Keratinocyte (primary cell): ENCODE results near the gene USB1. TPM values are rescaled to one million over a fixed set of nuclear protein-coding genes. Genes with fewer than 3 reads are reported as not detected.
A peak's percentile ranks its signal among the peaks of the same experiment; 100 is the strongest.

Source experiments
- DNase-seq: peaks from one replicate; pipeline ENCODE4 v3.0.0-alpha.2; 2011; ENCODE audit warnings: low read depth, missing footprints, low spot score
- FAIRE-seq: peaks from 2 replicates; lab custom pipeline; 2011; peaks lifted over from hg19 to GRCh38; lab: Jason Lieb, UNC
- H2AFZ ChIP-seq: 2 replicates; pipeline ENCODE4 v1.6.0; 2012; ENCODE audit warnings: low read length, control low read depth, inconsistent platforms; ENCODE audit not compliant: control insufficient read depth
- H3K27ac ChIP-seq: 2 replicates; pipeline ENCODE4 v1.5.1; 2011; ENCODE audit warnings: low read length; ENCODE audit not compliant: control insufficient read depth, insufficient read depth
- H3K27me3 ChIP-seq: 3 replicates; pipeline ENCODE4 v1.6.0; 2011; ENCODE audit warnings: low read length; ENCODE audit not compliant: control insufficient read depth, insufficient read depth; ENCODE audit errors: extremely low read depth
- H3K36me3 ChIP-seq, 2 experiments: 2 replicates in 1 of 2; 3 replicates in 1 of 2; pipeline ENCODE4 v1.5.1; 2011; ENCODE audit warnings: low read length in 2 of 2, mild to moderate bottlenecking in 1 of 2; ENCODE audit not compliant: control insufficient read depth in 2 of 2, insufficient read depth in 2 of 2; ENCODE audit errors: extremely low read depth in 1 of 2
- H3K4me1 ChIP-seq: 3 replicates; pipeline ENCODE4 v1.5.1; 2011; ENCODE audit warnings: low read length; ENCODE audit not compliant: control insufficient read depth, insufficient read depth; ENCODE audit errors: extremely low read depth
- H3K4me2 ChIP-seq: 3 replicates; pipeline ENCODE4 v1.6.0; 2011; ENCODE audit warnings: low read depth, low read length; ENCODE audit not compliant: control insufficient read depth, insufficient read depth; ENCODE audit errors: extremely low read depth
- H3K4me3 ChIP-seq, 3 experiments: fragments of 200-600 bp in 1 of 3; sonication (generic) in 1 of 3; 2 replicates in 2 of 3; 3 replicates in 1 of 3; pipeline ENCODE4 v1.5.1; 2011 to 2016; ENCODE audit warnings: low read length in 3 of 3, mild to moderate bottlenecking in 3 of 3, control low read depth in 2 of 3, inconsistent platforms in 1 of 3, low read depth in 1 of 3, mixed read lengths in 1 of 3, mixed run types in 1 of 3, moderate library complexity in 1 of 3; ENCODE audit not compliant: control insufficient read depth in 2 of 3, insufficient read depth in 2 of 3; ENCODE audit errors: extremely low read depth in 1 of 3
- H3K79me2 ChIP-seq: 2 replicates; pipeline ENCODE4 v1.6.0; 2012; ENCODE audit warnings: low read length; ENCODE audit not compliant: control insufficient read depth, insufficient read depth
- H3K9ac ChIP-seq: 3 replicates; pipeline ENCODE4 v1.6.0; 2011; ENCODE audit warnings: low read length; ENCODE audit not compliant: control insufficient read depth, insufficient read depth; ENCODE audit errors: extremely low read depth
- H3K9me1 ChIP-seq: 3 replicates; pipeline ENCODE4 v1.6.0; 2011; ENCODE audit warnings: low read length; ENCODE audit not compliant: control insufficient read depth, insufficient read depth; ENCODE audit errors: extremely low read depth
- H3K9me3 ChIP-seq: 2 replicates; pipeline ENCODE4 v1.5.1; 2012; ENCODE audit warnings: low read depth, low read length; ENCODE audit not compliant: control insufficient read depth
- H4K20me1 ChIP-seq: 3 replicates; pipeline ENCODE4 v1.6.0; 2011; ENCODE audit warnings: low read length; ENCODE audit not compliant: control insufficient read depth, insufficient read depth; ENCODE audit errors: extremely low read depth
- EZH2 ChIP-seq: IDR thresholded peaks from one replicate; pipeline ENCODE4 v1.6.1; 2012; ENCODE audit warnings: inconsistent platforms, mild to moderate bottlenecking, low read length, moderate library complexity
- dilution Hi-C: fragments of 300-500 bp; cut with MboI; formaldehyde crosslinking; loops from one replicate; pipeline ENCODE4 v1.7.0; 2020; ENCODE audit warnings: low sequenced_read_pairs; ENCODE audit not compliant: extremely low pct_ligation_motif_present
- polyA minus RNA-seq, 3 experiments: library from RNA; depleted of rRNA, polyadenylated mRNA; stranded (reverse); fragments of >200 nt; gene quantifications; 1 replicate in 1 of 3; 2 replicates in 1 of 3; 3 replicates in 1 of 3; pipeline ENCODE4 v1.2.3, GENCODE V29; 2011
- polyA plus RNA-seq, 5 experiments: library from polyadenylated mRNA; depleted of rRNA in 3 of 5; stranded (reverse) in 3 of 5; stranded (forward) in 1 of 5; unstranded in 1 of 5; fragments of >200 nt; gene quantifications; 1 replicate in 1 of 5; 2 replicates in 3 of 5; 3 replicates in 1 of 5; pipeline versions ENCODE4 v1.2.1 to v1.2.3, GENCODE V29; 2011 to 2012; ENCODE audit warnings: missing spikeins in 2 of 5, low read depth in 1 of 5, low replicate concordance in 1 of 5
- TF ChIP-seq, protein P1 (sequence below), 3 experiments: IDR thresholded peaks in 1 of 3; conservative IDR thresholded peaks in 1 of 3; optimal IDR thresholded peaks in 1 of 3; 2 replicates in 2 of 3; 3 replicates in 1 of 3; pipeline versions ENCODE3 to v1.5.1; 2011; ENCODE audit warnings: low read length in 3 of 3, mild to moderate bottlenecking in 3 of 3, moderate library complexity in 2 of 3, control low read depth in 1 of 3, inconsistent platforms in 1 of 3; ENCODE audit not compliant: insufficient read depth in 2 of 3; ENCODE audit errors: extremely low read depth in 1 of 3

Gene USB1, protein sequence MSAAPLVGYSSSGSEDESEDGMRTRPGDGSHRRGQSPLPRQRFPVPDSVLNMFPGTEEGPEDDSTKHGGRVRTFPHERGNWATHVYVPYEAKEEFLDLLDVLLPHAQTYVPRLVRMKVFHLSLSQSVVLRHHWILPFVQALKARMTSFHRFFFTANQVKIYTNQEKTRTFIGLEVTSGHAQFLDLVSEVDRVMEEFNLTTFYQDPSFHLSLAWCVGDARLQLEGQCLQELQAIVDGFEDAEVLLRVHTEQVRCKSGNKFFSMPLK
- polyA plus RNA-seq: 63.5 to 88.7 TPM (median 75.9 TPM) in 3 replicates
- 6.9 TPM for polyA plus RNA-seq (2011; ENCODE audit: low read depth)
- polyA plus RNA-seq (2011; cell fraction: cytosol; rRNA removed): 73.2 and 93.1 TPM in 2 replicates
- 79.9 and 94.3 TPM in 2 replicates for polyA plus RNA-seq (2011; cell fraction: nucleus; rRNA removed)
- 24.5 and 91.8 TPM in 2 replicates for polyA plus RNA-seq (2012; ENCODE audit: low replicate concordance)
- 91.3 to 211 TPM (median 91.5 TPM) in 3 replicates for polyA minus RNA-seq
- polyA minus RNA-seq (2011; cell fraction: cytosol; rRNA and poly(A)+ RNA removed): 151 TPM
- 32.8 and 36.8 TPM in 2 replicates for polyA minus RNA-seq (2011; cell fraction: nucleus; rRNA and poly(A)+ RNA removed)

DNA sequence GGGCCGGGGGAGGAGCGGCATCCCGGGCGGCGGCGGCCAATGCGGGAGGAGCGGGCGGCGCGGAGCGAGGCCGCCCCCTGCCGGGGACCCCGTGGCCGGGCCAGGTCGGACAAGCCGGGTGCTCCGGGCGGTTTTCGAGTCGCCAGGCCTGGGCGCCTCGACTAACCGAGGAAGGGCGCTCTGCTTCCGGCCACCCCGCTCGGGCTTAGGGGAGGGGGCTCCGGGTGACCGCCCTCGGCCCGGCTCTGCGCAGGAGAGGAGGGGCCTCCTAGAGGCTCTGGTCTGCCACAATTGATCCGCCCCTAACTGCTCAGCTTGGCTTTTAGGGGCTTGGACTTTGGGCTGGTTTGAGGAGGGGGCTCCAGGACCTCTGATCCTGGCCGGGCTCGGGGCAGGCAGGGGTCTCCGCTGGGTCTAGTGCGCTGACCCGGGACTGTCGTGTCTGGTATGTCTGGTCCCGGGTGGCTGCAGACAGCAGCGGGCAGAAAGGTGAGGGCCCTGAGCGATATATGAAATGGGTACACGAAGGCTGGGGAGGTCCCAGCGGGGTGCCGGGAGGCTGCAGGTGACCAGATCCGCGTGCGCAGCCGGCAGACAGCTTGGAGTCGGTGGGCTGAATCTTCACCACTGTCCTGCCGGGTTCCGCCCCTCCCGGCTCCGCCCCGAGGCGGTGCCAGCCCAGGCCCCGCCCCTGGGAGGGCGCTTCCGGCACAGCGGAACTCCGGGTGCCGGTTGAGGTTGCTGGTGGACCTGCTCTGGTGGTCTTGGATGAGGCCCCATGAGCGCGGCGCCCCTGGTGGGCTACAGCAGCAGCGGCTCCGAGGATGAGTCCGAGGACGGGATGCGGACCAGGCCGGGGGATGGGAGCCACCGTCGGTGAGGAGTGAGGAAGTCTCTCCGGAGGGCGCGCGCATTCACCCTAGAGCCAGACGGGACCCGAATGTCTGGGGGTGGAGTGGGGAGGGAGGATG lies at the start of gene USB1:
TSS of gene USB1 (plus strand) at position 702 of the 971 bp plus-strand sequence. CDS start at position 779, 77 bp downstream.
- TF ChIP-seq, protein P1, sequence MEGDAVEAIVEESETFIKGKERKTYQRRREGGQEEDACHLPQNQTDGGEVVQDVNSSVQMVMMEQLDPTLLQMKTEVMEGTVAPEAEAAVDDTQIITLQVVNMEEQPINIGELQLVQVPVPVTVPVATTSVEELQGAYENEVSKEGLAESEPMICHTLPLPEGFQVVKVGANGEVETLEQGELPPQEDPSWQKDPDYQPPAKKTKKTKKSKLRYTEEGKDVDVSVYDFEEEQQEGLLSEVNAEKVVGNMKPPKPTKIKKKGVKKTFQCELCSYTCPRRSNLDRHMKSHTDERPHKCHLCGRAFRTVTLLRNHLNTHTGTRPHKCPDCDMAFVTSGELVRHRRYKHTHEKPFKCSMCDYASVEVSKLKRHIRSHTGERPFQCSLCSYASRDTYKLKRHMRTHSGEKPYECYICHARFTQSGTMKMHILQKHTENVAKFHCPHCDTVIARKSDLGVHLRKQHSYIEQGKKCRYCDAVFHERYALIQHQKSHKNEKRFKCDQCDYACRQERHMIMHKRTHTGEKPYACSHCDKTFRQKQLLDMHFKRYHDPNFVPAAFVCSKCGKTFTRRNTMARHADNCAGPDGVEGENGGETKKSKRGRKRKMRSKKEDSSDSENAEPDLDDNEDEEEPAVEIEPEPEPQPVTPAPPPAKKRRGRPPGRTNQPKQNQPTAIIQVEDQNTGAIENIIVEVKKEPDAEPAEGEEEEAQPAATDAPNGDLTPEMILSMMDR (optimal IDR thresholded peaks at IDR 0.05 in 1 of 3, IDR thresholded peaks at IDR 0.05 in 1 of 3, conservative IDR thresholded peaks at IDR 0.05 in 1 of 3; ENCODE audit: extremely low read depth in 1 of 3, insufficient read depth in 2 of 3, low read length in 3 of 3): peak in 2 of 3 experiments; percentile 63 to 75
- no peak for TF ChIP-seq EZH2
- H3K9me1 ChIP-seq: no peaks in the 10 kb centered on the region
- peak within 1 kb of the TSS; percentile 76 for H3K9ac ChIP-seq
- H2AFZ ChIP-seq: peak within 1 kb of the TSS; percentile 90
- H3K27ac ChIP-seq: peak within 1 kb of the TSS; percentile 54
- peaks cover 17% of the 10 kb centered on the region for H3K79me2 ChIP-seq
- peak within 1 kb of the TSS; percentile 94 for H3K4me2 ChIP-seq
- DNase-seq (peak; percentile 60), FAIRE-seq (no peak)
- no peaks in the 10 kb centered on the region for H3K9me3 ChIP-seq
- peaks cover 11 to 14% of the 10 kb centered on the region in 2 experiments for H3K36me3 ChIP-seq
- peaks cover 29% of the 10 kb centered on the region for H3K4me1 ChIP-seq
- H3K27me3 ChIP-seq: no peaks in the 10 kb centered on the region
- dilution Hi-C loops: no loop called here
- H3K4me3 ChIP-seq: peak within 1 kb of the TSS; percentile 75 to 96 (median 81)
- H4K20me1 ChIP-seq: no peaks in the 10 kb centered on the region

DNA sequence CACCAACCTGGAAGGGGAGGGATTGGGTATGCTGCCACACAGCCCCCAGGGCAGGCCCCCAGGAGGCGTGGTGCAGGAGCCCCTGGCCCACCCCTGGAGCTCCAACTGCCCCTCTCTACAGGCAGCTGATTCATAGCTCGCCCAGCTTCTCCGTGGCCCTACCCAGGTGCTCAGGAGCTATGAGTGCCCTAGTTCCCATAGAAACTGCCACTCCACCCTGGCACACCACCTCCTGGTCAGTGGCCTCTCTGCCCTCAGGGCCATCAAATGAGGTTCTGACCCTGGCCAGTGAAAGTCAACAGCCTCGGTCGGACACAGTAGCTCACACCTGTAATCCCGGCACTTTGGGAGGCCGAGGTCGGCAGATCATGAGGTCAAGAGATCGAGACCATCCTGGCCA lies 48.3 kb upstream of the USB1 start:
- Histone ChIP-seq H3K9me3 (no peaks in the 10 kb centered on the region), H4K20me1 (no peaks in the 10 kb centered on the region), H3K4me3 (no peak overlapping the region), H3K9me1 (no peaks in the 10 kb centered on the region), H3K27me3 (peaks cover 8% of the 10 kb centered on the region), H3K4me2 (no peak overlapping the region), H3K79me2 (no peaks in the 10 kb centered on the region), H2AFZ (no peak overlapping the region), H3K27ac (no peak overlapping the region), H3K4me1 (no peaks in the 10 kb centered on the region), H3K36me3 (no peaks in the 10 kb centered on the region), H3K9ac (no peak overlapping the region)
- dilution Hi-C loops: no loop called here
- no peak for FAIRE-seq
- TF ChIP-seq EZH2: no peak
- TF ChIP-seq, protein P1 (optimal IDR thresholded peaks at IDR 0.05 in 1 of 3, IDR thresholded peaks at IDR 0.05 in 1 of 3, conservative IDR thresholded peaks at IDR 0.05 in 1 of 3; ENCODE audit: extremely low read depth in 1 of 3, insufficient read depth in 2 of 3, low read length in 3 of 3): no peak
- no peak for DNase-seq
